Chondrocyte (in vitro differentiated cells): Measurements from ENCODE around the gene SLC45A1. TPM values are rescaled to one million over a fixed set of nuclear protein-coding genes. Genes with fewer than 3 reads are reported as not detected.
A peak's percentile ranks its signal among the peaks of the same experiment; 100 is the strongest.

Experiments
- DNase-seq: peaks from one replicate; pipeline ENCODE4 v3.0.0; 2021; ENCODE audit warnings: mixed read lengths, low spot score
- H3K27ac Mint-ChIP-seq: one replicate; pipeline ENCODE4 v1.8.0; 2021; ENCODE audit warnings: mild to moderate bottlenecking, moderate library complexity, mixed read lengths; ENCODE audit not compliant: unreplicated experiment
- H3K27me3 Mint-ChIP-seq: 2 replicates; pipeline ENCODE4 v1.8.0; 2021; ENCODE audit warnings: low read depth, mixed read lengths
- H3K36me3 Mint-ChIP-seq: 2 replicates; pipeline ENCODE4 v1.8.0; 2021; ENCODE audit warnings: low read depth, mixed read lengths
- H3K4me1 Mint-ChIP-seq: 2 replicates; pipeline ENCODE4 v1.8.0; 2021; ENCODE audit warnings: low read depth, mild to moderate bottlenecking, mixed read lengths
- H3K4me3 Mint-ChIP-seq: one replicate; pipeline ENCODE4 v1.8.0; 2021; ENCODE audit warnings: mild to moderate bottlenecking, moderate library complexity, mixed read lengths; ENCODE audit not compliant: unreplicated experiment
- H3K9me3 Mint-ChIP-seq: 2 replicates; pipeline ENCODE4 v1.8.0; 2021; ENCODE audit warnings: low read depth, mixed read lengths
- total RNA-seq: library from RNA; stranded (reverse); gene quantifications from 3 replicates; pipeline ENCODE4 v1.2.1, GENCODE V29; 2021
- TF ChIP-seq, protein P1 (sequence below): fragments of 200-600 bp; sonication (generic); IDR thresholded peaks from 2 replicates; pipeline ENCODE4 v1.5.0; 2021; ENCODE audit warnings: antibody characterized with exemption, mild to moderate bottlenecking, moderate library complexity

The SLC45A1 gene
- total RNA-seq, 1 donor from 2014 or later: 4.8 TPM

DNA sequence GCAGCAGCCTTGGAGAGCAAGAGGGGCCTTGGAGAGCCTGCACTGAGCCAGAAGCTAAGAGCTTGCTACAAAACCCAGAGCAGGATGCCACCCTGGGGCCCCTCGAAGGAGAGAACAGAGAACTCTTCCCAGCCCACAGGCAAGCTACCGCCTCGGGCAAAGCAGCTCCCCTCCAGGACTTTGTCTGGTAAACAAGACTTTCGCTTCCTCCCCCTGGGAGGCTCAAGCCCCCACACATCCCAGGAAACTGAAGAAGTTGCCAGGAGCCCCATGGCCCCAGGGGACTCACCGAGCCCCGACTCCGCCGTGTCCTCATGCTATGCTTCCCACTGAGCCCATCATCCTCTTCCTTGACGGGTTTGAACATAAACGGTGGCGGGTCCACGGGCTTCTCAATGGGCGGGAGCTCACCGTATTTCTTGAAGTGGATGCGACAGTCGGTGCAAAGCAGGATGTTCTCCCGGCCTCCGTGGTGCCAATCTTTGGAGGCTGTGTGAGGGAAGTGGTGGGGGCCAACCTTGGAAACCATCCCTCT is 45.9 kb downstream of the SLC45A1 start:
- Mint-ChIP-seq H3K4me1 (peaks cover 38% of the 10 kb centered on the region), H3K27ac (no peak overlapping the region), H3K9me3 (no peaks in the 10 kb centered on the region), H3K36me3 (peaks cover 14% of the 10 kb centered on the region), H3K27me3 (no peaks in the 10 kb centered on the region), H3K4me3 (no peak overlapping the region)
- no peak for DNase-seq
- TF ChIP-seq, protein P1, sequence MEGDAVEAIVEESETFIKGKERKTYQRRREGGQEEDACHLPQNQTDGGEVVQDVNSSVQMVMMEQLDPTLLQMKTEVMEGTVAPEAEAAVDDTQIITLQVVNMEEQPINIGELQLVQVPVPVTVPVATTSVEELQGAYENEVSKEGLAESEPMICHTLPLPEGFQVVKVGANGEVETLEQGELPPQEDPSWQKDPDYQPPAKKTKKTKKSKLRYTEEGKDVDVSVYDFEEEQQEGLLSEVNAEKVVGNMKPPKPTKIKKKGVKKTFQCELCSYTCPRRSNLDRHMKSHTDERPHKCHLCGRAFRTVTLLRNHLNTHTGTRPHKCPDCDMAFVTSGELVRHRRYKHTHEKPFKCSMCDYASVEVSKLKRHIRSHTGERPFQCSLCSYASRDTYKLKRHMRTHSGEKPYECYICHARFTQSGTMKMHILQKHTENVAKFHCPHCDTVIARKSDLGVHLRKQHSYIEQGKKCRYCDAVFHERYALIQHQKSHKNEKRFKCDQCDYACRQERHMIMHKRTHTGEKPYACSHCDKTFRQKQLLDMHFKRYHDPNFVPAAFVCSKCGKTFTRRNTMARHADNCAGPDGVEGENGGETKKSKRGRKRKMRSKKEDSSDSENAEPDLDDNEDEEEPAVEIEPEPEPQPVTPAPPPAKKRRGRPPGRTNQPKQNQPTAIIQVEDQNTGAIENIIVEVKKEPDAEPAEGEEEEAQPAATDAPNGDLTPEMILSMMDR: no peak

DNA sequence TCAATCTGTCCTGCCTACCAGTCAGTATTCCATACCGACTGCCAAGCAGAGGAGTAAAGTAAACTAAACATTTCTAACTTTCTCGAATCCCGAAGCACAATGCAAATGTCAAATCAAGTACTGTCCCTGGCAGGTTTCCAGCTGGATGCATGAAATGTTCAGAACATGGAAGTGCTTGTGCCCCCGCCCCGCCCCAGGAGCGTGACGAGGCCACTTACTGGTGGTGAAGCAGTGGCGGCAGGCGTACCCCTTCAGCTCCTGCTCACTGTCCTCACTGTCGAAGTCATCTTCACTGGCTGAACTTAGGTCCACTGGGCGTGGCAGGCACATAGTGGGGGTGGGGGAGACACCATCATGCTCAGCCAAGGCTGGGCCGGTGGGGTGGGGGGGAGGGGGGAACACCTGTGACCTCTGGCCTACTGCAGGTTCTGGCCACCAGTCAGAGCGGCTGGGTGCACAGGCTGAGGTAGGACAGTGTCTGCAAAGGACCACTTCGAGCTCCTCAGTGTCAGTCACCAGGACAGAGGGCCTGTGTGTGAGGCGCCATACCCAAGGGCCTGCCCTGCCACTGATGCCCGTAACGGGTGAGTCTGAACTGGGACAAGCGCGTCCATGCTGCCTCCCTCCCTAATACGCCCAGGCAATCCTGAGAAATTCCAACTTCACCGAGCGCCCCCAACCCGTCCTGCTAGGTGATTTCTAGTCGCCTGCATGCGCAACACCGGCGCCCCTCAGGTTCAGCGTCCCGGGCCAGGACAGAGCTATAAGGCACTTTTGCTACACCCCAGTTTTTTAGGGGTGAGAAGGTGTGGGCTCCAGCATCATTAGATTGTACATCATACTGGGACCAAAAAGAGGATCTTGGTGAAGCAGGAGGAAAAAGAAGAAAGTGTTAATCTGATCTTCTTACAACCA is 46.9 kb downstream of the SLC45A1 start:
- Mint-ChIP-seq H3K4me1 (peaks cover 42% of the 10 kb centered on the region), H3K9me3 (no peaks in the 10 kb centered on the region), H3K36me3 (peaks cover 13% of the 10 kb centered on the region), H3K27ac (peak overlapping the region; percentile 22), H3K27me3 (no peaks in the 10 kb centered on the region), H3K4me3 (no peak overlapping the region)
- TF ChIP-seq, protein P1: no peak
- DNase-seq: no peak

DNA sequence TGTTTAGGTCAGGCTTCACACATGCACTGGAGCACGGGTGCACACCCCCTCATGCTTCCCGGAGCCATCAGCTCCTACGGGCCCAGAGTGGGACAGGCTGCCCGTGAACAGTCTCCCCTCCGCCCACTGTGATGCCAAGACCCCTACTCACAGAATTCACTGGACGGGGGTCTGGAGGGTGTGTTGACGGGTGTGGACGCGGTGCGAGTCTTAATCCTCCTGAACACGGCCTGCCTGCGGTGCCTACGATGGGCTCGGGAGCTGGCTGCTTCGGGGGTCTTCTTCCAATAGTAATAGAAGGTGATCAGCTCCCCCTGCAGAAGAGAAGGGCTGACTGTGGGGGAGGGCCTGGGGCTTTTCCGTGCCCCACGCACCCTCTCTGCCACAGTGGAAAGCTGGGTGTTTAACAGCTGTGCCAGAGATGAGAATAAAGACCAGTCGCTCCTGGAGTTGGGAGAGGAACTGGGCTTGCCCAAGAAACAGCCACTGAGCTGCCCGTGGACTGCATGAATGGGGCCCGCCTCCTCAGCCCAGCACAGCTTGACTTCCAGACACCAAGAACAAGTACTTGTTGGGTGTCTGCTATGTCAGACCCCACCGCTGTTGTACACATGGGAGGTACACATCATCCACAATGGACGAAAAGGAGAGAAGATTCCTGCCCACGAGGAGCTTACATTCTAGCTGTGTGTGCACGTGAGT is 47.9 kb downstream of the SLC45A1 start:
- peaks cover 52% of the 10 kb centered on the region for H3K4me1 Mint-ChIP-seq
- no peak overlapping the region for H3K27ac Mint-ChIP-seq

DNA sequence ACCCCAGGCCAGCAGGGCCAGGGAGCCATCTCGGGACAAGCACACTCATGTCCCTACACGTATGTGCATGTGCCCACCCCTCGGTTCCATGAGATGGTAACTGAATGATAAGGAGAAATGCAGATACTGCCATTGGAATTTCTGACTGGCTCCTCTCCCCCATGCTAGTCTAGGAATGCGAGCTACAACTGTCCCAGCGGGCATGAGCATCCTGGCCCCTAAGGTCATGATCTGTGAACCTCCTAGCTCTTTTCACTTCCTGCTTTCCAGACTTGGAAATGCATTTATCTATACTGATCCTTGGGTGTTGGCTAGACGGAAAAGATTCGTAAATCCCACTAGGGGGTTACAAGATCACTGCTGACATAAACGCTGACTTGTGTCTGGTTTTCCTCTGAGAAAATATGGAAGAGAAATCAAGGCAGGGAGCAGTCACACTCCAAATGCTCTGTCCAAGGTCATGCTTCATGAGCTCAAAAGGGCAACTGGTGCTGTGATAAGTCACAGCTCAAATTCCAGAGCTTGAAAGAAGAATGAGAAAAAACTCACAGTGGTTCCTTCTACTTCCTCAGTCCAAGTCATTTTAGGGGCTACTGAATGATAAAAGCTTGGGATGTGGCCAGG is 49.8 kb downstream of the SLC45A1 start:
- peaks cover 9% of the 10 kb centered on the region for H3K36me3 Mint-ChIP-seq
- no peak overlapping the region for H3K4me3 Mint-ChIP-seq

More for the DNA sequence above, 47.9 kb downstream of the SLC45A1 start:
- Mint-ChIP-seq H3K4me3 (no peak overlapping the region), H3K36me3 (peaks cover 13% of the 10 kb centered on the region), H3K27me3 (no peaks in the 10 kb centered on the region), H3K9me3 (no peaks in the 10 kb centered on the region)
- TF ChIP-seq, protein P1: no peak
- no peak for DNase-seq

More for the DNA sequence above, 49.8 kb downstream of the SLC45A1 start:
- no peak for DNase-seq
- Mint-ChIP-seq H3K4me1 (peaks cover 71% of the 10 kb centered on the region), H3K27ac (no peak overlapping the region), H3K27me3 (no peaks in the 10 kb centered on the region), H3K9me3 (no peaks in the 10 kb centered on the region)
- TF ChIP-seq, protein P1: no peak
